Measurements from ENCODE around the gene TMEM209.
"Not testable (repeated sequence)": the region's sequence is repeated elsewhere in the genome, so short reads cannot be mapped to it uniquely, and the experiment has no call there.

TMEM209 gene

GRCh38 chr7:130157700-130158099 lies 47.5 kb downstream of the TMEM209 start:
- DNase-seq: no peak

- DNase-seq: no peak
Observed at GRCh38 chr7:130156140-130156539, 49.1 kb downstream of the TMEM209 start.

- DNase-seq: no peak
Observed at GRCh38 chr7:130154501-130155317, 50.5 kb downstream of the TMEM209 start.

- DNase-seq: no peak
Observed at GRCh38 chr7:130154131-130154500, 51.1 kb downstream of the TMEM209 start.

GRCh38 chr7:130153211-130153908 lies 51.8 kb downstream of the TMEM209 start:
- no peak for DNase-seq

GRCh38 chr7:130152493-130153210 lies 52.6 kb downstream of the TMEM209 start:
- DNase-seq: no peak

- DNase-seq: peak; percentile 41
Observed at GRCh38 chr7:130151591-130152492, 53.4 kb downstream of the TMEM209 start.

- DNase-seq: no peak
Observed at GRCh38 chr7:130150587-130150986, 54.6 kb downstream of the TMEM209 start.

GRCh38 chr7:130149281-130150139 lies 55.7 kb downstream of the TMEM209 start:
- no peak for DNase-seq

GRCh38 chr7:130148561-130148960 lies 56.6 kb downstream of the TMEM209 start:
- DNase-seq: no peak

- no peak for DNase-seq
Observed at GRCh38 chr7:130147710-130148325, 57.4 kb downstream of the TMEM209 start.

- DNase-seq: no peak
Observed at GRCh38 chr7:130146693-130147405, 58.4 kb downstream of the TMEM209 start.

GRCh38 chr7:130146142-130146541 lies 59.1 kb downstream of the TMEM209 start:
- not testable (repeated sequence) for DNase-seq

GRCh38 chr7:130145424-130146100 lies 59.6 kb downstream of the TMEM209 start:
- no peak for DNase-seq

- DNase-seq: no peak
Observed at GRCh38 chr7:130144312-130145171, 60.7 kb downstream of the TMEM209 start.

GRCh38 chr7:130143986-130144311 lies 61.3 kb downstream of the TMEM209 start:
- no peak for DNase-seq

GRCh38 chr7:130143334-130143732 lies 61.9 kb downstream of the TMEM209 start:
- DNase-seq: no peak

GRCh38 chr7:130142654-130143333 lies 62.4 kb downstream of the TMEM209 start:
- DNase-seq: no peak

Data from activated CD4-positive, alpha-beta T cell treated with anti-CD3 and anti-CD28 coated beads, Interleukin-2, Interleukin-6, amounts not matched to agents 100 ng/mL and 50 ng/mL, durations not matched to agents 16 hours and 8 hours (primary cell).